Measurements from ENCODE around the gene METTL23.
"Not testable (repeated sequence)": the region's sequence is repeated elsewhere in the genome, so short reads cannot be mapped to it uniquely, and the experiment has no call there.

- TF ChIP-seq CTCF (optimal IDR thresholded peaks at IDR 0.05 in 1 of 3, IDR thresholded peaks at IDR 0.05 in 1 of 3, conservative IDR thresholded peaks at IDR 0.05 in 1 of 3; ENCODE audit: extremely low read depth in 1 of 3, insufficient read depth in 2 of 3, low read length in 3 of 3); EZH2 (IDR thresholded peaks at IDR 0.05; ENCODE audit: low read length): not testable (repeated sequence)
These were observed 16.4 kb upstream of the METTL23 start for GRCh38 chr17:76709951-76710862.
